HL-60 (cell line): Measurements from ENCODE around the gene B3GAT3.

Experiments used
- DNase-seq, 2 experiments: peaks; one replicate each; pipeline ENCODE4 v3.0.0-alpha.2; 2010 to 2020; ENCODE audit warnings: low read depth in 1 of 2, low spot score in 1 of 2
- H3K27ac ChIP-seq: fragments of 250-450 bp; sonication (Bioruptor Pico); replicated peaks from 2 replicates; pipeline ENCODE4 v1.5.1; 2020; ENCODE audit warnings: mild to moderate bottlenecking, moderate library complexity
- H3K27me3 ChIP-seq: fragments of 250-450 bp; sonication (Bioruptor Pico); 2 replicates; pipeline ENCODE4 v1.5.1; 2021; ENCODE audit warnings: mild to moderate bottlenecking, moderate library complexity; ENCODE audit not compliant: insufficient read depth, poor library complexity, severe bottlenecking
- H3K4me3 ChIP-seq: replicated peaks from 2 replicates; pipeline ENCODE4 v1.5.1; 2011; ENCODE audit warnings: mild to moderate bottlenecking, control low read depth, low read length; ENCODE audit not compliant: insufficient read depth
- CTCF ChIP-seq: IDR thresholded peaks from one replicate; pipeline ENCODE4 v1.5.1; 2011; ENCODE audit warnings: low read length, control low read depth, inconsistent platforms; ENCODE audit not compliant: insufficient read depth
- GABPA ChIP-seq: IDR thresholded peaks from 2 replicates; pipeline ENCODE4 v1.6.1; 2012; ENCODE audit warnings: low read depth
- POLR2AphosphoS5 ChIP-seq: IDR thresholded peaks from 2 replicates; pipeline ENCODE4 v1.6.1; 2012; ENCODE audit warnings: low read depth
- SPI1 ChIP-seq: IDR thresholded peaks from 2 replicates; pipeline ENCODE4 v1.6.1; 2012; ENCODE audit warnings: low read depth, mild to moderate bottlenecking, borderline replicate concordance
- long read RNA-seq: library from polyadenylated mRNA; unstranded; transcript quantifications from one replicate; pipeline ENCODE4 v2.0.0, GENCODE V29; 2020
- TF ChIP-seq, protein P1 (sequence below): IDR thresholded peaks from 2 replicates; pipeline ENCODE4 v1.6.1; 2012; ENCODE audit warnings: low read depth; ENCODE audit not compliant: insufficient replicate concordance

Gene B3GAT3
- long read RNA-seq, transcript B3GAT3-201 (5 exons, 1,641 nt): major isoform, 93 of 104 reads
- long read RNA-seq, partial matches to known transcripts: 3 of 104 reads
- long read RNA-seq, other reads (novel, unspliced or antisense): 6 of 104 reads

- Histone ChIP-seq H3K27me3 (no peaks in the 10 kb centered on the region), H3K4me3 (peak within 1 kb of the TSS; percentile 70)
These were observed at the start of gene B3GAT3 for GRCh38 chr11:62621567-62622470. B3GAT3 (minus strand) TSS chr11:62621986; CDS start chr11:62621947, 39 bp downstream.

GRCh38 chr11:62671236-62671607 is 49.4 kb upstream of the B3GAT3 start:
- no peak for DNase-seq
- H3K27me3 ChIP-seq: no peaks in the 10 kb centered on the region
- H3K27ac ChIP-seq: peak overlapping the region; percentile 97
- TF ChIP-seq CTCF (no peak), POLR2AphosphoS5 (no peak; the same call in 1 of the 2 replicates), SPI1 (no peak), GABPA (no peak)
- TF ChIP-seq, protein P1, sequence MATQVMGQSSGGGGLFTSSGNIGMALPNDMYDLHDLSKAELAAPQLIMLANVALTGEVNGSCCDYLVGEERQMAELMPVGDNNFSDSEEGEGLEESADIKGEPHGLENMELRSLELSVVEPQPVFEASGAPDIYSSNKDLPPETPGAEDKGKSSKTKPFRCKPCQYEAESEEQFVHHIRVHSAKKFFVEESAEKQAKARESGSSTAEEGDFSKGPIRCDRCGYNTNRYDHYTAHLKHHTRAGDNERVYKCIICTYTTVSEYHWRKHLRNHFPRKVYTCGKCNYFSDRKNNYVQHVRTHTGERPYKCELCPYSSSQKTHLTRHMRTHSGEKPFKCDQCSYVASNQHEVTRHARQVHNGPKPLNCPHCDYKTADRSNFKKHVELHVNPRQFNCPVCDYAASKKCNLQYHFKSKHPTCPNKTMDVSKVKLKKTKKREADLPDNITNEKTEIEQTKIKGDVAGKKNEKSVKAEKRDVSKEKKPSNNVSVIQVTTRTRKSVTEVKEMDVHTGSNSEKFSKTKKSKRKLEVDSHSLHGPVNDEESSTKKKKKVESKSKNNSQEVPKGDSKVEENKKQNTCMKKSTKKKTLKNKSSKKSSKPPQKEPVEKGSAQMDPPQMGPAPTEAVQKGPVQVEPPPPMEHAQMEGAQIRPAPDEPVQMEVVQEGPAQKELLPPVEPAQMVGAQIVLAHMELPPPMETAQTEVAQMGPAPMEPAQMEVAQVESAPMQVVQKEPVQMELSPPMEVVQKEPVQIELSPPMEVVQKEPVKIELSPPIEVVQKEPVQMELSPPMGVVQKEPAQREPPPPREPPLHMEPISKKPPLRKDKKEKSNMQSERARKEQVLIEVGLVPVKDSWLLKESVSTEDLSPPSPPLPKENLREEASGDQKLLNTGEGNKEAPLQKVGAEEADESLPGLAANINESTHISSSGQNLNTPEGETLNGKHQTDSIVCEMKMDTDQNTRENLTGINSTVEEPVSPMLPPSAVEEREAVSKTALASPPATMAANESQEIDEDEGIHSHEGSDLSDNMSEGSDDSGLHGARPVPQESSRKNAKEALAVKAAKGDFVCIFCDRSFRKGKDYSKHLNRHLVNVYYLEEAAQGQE: no peak
- peak overlapping the region; percentile 67 for H3K4me3 ChIP-seq

More at GRCh38 chr11:62621567-62622470, at the start of gene B3GAT3:
- DNase-seq: peak; percentile 97 to 99
- TF ChIP-seq POLR2AphosphoS5 (peak; percentile 69), GABPA (peak; percentile 94), CTCF (no peak), SPI1 (no peak)
- TF ChIP-seq, protein P1: no peak
- H3K27ac ChIP-seq: peak within 1 kb of the TSS; percentile 67

DNA sequence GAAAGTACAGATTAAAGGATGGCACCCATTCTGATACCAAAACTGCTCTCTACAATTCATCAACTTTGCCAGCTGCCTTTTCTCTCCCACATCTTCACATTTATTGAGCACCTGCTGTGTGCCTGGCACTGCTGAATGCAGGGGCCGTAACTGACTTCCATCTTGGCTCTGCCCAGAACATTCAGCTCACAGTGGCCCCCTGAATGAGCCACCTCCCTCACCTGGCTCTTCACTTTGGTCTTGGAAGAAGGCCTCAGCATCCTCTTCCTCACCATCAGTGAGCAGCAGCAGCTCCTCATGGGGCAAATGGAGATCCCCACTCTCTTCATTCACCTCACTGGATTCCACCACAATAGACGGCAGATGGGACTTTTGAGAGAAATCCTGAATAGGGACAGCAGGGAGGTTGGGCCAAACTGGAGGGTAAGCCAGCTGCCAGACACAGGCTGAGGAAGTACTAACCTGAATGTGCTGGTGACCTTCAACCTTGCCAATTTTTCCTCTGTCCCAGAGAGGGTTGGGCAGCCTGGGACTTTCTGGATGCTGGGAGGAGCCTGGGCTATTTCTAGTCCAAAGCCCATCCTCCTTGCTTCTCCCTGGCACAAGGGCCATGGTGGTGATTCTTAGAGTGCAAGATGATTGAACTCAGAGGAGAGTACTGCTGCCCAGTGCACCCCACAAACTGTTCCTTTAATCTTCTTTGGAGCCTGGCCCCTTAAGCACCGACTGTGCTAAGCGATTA is 47.8 kb upstream of the B3GAT3 start:
- H3K4me3 ChIP-seq: no peak overlapping the region
- DNase-seq: no peak
- no peak for TF ChIP-seq GABPA
- TF ChIP-seq CTCF: no peak
- TF ChIP-seq, protein P1: no peak
- TF ChIP-seq SPI1: no peak
- TF ChIP-seq POLR2AphosphoS5: no peak
- H3K27me3 ChIP-seq: no peaks in the 10 kb centered on the region
- no peak overlapping the region for H3K27ac ChIP-seq
